ENCODE results near the gene KCNE4.

Gene KCNE4

DNA sequence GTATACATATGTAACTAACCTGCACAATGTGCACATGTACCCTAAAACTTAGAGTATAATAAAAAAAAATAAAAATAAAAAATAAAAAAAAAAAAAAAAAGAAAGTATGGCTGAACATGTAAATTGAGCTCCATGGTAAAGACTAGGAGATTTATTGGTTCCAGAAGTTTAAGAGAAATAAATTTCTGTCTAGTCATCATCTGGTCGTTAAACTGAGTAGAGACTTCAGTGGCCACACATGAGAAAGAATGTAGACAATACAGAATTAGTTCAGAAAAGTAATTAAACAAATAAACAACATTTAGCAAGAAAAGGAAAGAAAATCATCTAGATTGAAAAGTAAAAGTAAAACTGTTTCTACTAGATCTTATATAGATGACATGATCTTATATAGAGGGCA, 12.4 kb upstream of the KCNE4 start:
- in situ Hi-C loops (cut with HindIII; ENCODE audit: low sequenced_read_pairs), result no loop called here

DNA sequence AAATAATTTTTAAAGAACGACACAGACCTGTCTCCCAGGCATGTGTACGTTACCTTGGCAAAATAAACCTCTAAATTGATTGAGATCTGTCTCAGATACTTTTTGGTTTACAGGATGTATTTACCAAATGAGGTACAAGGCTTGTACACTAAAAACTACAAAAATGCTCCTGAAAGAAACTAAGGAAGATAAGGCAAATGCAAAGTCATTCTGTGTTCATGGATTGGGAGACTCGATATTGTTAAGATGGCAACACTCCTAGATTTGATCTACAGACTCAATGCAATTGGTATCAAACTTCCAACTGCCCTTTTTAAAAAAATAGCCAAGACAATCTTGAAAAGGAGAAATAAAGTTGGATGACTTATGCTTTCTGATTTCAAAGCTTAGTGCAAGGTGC, 11.5 kb upstream of the KCNE4 start:
- in situ Hi-C loops (cut with HindIII; ENCODE audit: low sequenced_read_pairs), result no loop called here

DNA sequence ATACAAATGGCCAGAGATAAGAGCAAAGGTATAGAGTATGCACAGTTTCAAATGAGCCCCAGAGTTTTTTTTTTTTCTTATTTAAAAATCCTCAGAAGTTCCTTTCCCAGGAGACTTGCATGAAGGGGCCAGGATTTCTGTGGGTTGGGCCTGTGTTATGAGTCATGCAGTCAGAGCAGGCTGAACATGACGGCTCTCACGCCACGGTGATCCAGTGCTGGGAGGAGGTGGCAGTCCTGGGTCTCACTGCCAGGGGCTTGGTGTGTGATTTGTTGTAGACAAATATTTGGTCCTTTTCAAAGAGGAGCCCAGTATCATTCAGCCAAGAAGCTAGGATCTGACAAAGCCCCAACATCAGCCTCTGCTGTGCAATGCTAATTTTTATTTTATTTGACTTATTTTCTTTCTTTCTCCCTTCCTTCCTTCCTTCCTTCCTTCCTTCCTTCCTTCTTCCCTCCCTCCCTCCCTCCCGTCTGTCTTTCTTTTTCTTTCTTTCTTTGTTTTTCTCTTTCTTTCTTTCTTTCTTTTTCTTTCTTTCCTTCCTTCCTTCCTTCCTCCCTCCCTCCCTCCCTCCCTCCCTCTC, 10.4 kb upstream of the KCNE4 start:
- in situ Hi-C loops (cut with HindIII; ENCODE audit: low sequenced_read_pairs), result no loop called here

DNA sequence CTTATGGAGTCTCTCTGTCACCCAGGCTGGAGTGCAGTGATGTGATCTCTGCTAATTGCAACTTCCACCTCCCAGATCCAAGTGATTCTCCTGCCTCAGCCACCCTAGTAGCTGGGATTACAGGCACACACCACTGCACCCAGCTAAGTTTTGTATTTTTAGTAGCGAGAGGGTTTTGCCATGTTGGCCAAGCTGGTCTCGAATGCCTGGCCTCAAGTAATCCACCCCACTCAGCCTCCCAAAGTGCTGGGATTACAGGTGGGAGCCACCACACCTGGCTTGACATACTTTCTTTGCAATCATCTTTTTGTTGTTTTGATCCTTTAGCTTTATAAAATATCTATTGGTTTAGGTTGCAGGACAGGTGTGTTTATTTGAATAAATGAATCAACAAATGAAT, 9.7 kb upstream of the KCNE4 start:
- in situ Hi-C loops (cut with HindIII; ENCODE audit: low sequenced_read_pairs), result no loop called here

DNA sequence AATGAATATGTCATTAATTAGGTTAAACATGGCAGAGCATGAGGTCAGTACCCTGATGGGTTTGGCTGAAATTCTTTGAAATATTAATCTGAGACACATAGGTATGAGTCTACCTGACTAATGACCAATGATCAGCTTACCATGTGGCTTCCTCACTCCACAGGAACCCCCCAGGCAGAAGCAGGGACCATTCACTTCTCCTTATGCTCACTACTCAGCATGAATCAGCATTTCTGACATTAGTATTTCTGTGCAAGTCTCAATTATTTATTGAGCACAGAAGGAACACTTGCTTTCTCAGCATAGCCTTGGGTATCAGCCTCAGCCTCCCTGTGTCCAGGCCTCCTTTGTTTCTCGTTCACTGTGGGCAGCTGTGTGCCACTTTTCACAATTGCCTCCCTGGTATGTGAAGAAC, 9.3 kb upstream of the KCNE4 start:
- in situ Hi-C loops (cut with HindIII; ENCODE audit: low sequenced_read_pairs), result no loop called here

DNA sequence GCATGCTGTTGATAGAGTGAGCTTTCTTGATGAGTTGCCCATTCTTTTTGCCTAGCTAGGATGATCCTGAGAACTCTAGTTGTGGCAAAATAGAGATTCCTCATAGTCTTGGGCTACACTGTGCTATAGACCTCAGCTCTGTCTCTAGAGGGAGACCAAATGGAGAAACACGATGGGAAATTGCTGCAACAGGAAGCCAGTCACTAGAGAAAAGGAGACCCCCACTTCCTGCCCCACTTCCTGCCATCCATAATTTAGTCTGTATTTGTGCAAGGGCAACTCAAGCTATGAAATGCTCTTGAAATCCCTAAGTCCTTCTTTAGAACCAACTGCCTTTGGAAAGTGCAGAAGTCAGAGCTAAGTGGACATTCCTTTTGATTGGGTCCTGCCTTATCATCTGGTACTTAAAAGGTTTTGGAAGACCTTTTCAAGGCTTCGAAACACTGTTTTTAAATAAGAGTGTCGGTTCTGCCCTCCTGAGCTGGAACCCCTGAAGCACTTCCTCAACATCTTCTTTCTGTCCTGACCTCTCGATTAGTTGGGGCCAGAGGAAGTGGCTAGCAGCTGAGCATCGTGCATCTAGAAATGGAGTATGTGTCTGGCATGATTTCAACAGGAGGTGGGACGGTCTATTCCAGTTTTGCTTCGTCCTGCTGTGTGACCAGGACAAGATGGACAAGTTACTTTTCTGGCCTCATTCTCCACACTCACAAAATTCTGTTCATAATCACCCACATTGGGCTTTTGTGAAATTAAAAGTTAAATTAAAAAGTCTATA, 8.6 kb upstream of the KCNE4 start:
- in situ Hi-C loops (cut with HindIII; ENCODE audit: low sequenced_read_pairs), result no loop called here

DNA sequence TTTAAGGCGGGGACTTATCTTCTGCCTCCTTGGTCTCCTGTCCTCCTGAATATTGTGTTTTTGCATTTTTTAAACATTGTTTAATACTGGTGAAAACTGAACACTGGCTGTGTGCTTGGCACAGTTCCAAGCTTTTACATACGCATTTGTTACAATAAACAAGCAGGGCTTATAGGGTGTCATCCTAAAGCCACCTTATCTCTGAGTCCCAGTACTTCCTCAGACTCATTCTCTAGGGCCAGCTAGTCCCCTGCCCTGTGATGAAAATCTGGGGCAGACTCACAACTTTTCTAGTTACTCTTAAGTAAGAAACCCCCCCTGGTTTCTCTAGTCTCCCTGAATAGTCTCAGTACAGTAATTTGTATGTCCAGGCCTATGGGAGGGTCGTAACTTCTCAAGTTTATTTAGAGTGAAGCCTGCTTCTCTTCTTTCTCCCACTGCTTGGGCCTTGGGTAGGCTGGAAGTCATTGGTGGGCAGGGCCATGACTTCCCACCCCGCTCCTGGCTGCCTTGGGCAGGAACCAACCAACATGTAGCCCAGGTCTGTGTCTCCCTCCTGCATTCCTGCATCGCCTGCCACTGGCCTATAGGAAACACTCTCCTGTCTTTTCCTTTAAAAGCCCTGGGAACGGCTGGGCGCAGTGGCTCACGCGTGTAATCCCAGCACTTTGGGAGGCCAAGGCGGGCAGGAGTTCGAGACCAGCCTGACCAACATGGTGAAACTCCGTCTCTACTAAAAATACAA, 7.7 kb upstream of the KCNE4 start:
- in situ Hi-C loops (cut with HindIII; ENCODE audit: low sequenced_read_pairs), result no loop called here

DNA sequence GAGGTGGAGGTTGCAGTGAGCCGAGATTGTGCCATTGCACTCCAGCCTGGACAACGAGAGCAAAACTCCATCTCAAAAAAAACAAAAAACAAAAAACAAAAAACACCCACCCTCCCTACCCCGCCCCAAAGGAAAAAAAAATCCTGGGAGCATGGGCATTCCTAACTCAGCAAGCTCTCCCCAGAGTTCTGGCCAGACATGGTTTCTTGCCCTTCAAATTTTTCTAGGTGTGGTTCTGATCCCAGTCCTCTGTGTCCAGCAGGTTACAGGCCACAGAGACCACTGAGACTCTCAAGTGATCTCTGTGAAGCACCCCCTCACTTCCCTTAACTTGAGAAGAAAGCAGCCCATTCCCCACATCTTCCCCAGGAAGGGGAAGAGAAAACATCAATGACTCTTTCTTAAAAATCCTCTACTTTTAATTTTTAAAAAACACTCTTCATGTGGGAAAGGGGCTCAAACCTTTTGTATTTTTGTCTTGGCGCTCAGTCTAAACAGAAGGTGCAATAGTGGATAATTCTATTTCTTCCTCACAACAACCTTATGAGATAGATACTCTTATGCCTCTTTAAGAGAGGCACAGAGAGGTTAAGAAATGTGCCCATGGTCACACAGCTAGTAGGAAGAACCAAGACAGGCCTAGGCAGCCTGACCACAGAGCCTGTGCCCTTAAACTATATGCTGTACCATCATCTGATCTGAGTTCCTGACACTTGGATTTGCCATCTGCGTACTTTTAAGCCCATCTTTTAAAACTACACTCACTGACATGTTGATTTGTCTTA, 6.9 kb upstream of the KCNE4 start:
- in situ Hi-C loops (cut with HindIII; ENCODE audit: low sequenced_read_pairs), result no loop called here

DNA sequence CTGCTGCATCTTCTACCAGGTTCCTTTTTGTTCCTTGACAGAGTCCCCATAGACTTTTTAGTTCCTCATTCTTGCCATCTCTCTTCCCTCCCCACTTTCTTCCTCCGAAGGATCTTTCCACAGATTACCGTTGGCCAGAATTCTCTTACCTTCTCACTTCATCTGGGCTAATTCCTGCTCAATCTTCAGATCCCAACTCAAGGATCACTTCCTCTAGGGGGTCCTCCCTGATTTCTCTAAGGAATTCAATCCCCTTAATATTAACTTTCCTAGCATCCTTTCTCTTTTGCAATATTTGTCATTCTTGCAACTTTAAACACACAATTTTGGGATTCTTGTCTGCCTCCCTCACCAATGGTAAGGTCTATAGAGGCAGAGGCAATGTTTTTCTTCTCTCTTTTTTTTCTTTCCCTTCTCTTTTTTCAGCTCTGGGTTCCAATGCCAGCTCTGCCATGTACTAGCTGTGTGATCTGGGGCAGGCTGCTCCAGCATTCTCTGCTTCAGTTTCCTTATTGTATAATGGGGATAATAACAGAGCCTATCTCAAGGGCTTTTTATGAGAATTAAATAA, 5.4 kb upstream of the KCNE4 start:
- in situ Hi-C loops (cut with HindIII; ENCODE audit: low sequenced_read_pairs), result no loop called here

DNA sequence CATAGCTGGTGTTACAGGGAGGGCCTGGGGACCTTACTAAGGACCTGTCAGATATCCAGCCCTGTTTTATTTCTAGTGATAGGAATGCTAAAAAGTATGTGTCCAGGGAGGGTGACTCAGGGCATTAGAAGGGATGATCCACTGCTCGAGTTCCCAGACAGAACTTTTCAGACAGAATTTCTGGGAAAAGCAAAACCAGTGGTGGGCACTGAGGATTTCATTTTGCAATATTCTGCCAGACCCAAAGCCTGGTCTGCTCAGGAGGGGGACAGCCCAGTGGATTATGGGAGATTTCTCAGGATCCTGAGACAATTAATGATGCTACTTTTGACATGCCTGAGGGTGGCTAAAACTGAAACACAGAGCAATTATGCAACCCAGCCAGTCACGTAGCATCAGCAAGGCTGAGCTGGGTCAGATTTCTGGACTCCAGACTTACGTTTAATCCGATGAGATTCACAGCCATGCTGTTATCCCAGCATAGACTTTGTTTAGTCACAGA, 4.7 kb upstream of the KCNE4 start:
- in situ Hi-C loops (cut with HindIII; ENCODE audit: low sequenced_read_pairs), result no loop called here

DNA sequence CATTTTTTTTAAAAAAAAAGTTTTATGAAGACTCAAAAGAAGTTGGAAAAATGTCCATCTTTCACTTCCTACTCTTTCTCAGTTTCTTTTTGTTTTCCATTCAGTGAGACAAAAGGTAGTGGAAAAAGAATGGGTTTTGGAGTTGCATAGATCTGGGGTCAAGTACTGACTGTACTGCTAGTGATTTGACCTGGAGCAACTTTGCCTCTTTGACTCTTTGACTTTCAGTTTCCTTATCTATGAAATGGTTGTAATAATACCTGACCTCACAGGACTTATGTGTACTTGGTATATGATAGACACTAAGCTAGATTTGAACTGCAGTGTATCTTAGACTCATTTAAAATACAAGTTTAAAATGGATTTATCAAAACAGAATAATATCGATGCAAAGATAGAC, 3.5 kb upstream of the KCNE4 start:
- in situ Hi-C loops (cut with HindIII; ENCODE audit: low sequenced_read_pairs), result no loop called here

DNA sequence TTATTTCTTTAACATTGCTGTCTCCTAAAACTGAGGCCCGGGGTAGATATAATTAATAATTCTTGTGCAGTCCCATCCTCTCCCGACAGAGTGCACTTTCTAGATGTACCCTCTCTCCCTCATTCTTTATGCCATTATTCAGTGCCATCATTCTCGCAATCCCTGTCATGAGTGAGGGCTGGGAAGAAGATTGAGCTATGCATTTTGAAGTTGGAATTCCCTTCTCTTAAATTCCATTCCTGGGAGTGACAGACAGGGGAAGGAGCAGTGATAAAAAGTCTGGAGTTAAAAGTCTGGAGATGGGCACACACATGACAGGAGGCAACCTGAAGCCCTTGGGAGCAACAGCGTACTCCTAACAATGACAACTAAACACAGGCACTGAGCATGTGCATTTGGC, 2.6 kb upstream of the KCNE4 start:
- in situ Hi-C loops (cut with HindIII; ENCODE audit: low sequenced_read_pairs), result no loop called here

DNA sequence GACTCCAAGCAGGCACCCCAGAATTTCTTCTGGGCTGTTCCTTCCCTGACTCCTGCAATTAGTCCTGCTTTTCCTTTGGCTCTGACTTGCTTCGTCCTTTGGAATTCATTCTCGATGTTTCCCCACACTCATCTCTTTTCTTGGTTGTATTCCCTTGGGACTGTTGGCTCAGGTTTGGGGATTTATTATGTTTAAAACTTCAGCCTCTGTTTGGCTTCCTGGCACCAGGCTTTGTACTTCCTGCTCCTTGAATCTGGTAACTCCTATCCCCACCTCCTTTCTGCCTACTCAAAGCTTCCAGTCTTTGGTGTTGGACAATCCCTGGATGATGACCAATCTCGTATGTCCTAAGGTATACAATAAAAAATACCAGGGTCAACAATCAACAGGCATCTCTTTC, 1.8 kb upstream of the KCNE4 start:
- in situ Hi-C loops (cut with HindIII; ENCODE audit: low sequenced_read_pairs), result no loop called here

DNA sequence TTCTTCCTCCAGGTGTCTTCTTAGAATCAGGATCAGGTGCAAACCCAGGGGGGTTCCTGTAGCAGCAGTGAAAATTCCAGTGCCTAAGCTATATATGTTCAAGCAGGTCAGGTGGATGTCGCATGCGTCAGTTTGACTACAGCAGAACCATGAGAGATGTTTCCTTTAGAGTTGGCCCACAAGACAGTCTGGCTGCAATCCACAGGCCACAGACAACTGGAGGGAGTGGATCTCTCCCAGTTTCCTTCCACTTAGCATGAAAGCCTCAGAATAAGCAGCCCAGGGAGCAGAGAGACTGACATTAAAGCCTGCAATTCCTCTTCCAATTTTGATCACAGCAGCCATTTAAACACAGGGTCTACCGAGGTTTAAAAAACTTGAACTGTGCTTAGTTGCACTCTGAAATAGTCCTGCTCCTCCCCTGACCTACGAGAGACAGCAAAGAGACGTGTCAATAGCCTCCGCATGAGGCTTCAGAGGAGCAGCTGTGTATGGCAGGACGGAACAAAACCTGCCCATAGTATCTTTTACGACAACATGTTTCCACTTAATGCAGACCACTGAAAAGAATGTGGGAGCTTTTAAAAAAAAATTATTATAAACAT, 988 bp upstream of the KCNE4 start:
- in situ Hi-C loops (cut with HindIII; ENCODE audit: low sequenced_read_pairs), result no loop called here

DNA sequence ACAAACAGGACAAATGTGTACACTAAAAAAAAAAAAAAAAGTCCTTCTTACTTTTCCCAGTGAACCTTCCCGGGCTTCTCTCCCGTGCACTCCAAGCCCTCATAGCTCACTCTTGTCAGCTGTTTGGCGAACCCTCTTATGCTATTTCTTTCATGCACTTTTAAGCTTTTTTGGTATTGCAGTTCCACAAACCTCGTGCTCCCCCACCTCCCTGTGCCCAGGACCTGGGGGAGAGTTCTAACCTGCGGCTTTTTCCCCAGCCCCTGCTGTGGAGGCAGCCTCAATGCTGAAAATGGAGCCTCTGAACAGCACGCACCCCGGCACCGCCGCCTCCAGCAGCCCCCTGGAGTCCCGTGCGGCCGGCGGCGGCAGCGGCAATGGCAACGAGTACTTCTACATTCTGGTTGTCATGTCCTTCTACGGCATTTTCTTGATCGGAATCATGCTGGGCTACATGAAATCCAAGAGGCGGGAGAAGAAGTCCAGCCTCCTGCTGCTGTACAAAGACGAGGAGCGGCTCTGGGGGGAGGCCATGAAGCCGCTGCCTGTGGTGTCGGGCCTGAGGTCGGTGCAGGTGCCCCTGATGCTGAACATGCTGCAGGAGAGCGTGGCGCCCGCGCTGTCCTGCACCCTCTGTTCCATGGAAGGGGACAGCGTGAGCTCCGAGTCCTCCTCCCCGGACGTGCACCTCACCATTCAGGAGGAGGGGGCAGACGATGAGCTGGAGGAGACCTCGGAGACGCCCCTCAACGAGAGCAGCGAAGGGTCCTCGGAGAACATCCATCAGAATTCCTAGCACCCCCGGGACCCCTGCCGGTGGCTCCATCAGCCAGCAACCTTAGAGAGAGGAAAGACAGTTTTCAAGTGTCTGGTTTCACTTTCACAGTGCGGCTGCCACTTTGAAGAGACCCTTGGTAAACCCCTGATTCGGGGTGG, 826 bp downstream of the KCNE4 start:
- in situ Hi-C loops (cut with HindIII; ENCODE audit: low sequenced_read_pairs), result no loop called here

DNA sequence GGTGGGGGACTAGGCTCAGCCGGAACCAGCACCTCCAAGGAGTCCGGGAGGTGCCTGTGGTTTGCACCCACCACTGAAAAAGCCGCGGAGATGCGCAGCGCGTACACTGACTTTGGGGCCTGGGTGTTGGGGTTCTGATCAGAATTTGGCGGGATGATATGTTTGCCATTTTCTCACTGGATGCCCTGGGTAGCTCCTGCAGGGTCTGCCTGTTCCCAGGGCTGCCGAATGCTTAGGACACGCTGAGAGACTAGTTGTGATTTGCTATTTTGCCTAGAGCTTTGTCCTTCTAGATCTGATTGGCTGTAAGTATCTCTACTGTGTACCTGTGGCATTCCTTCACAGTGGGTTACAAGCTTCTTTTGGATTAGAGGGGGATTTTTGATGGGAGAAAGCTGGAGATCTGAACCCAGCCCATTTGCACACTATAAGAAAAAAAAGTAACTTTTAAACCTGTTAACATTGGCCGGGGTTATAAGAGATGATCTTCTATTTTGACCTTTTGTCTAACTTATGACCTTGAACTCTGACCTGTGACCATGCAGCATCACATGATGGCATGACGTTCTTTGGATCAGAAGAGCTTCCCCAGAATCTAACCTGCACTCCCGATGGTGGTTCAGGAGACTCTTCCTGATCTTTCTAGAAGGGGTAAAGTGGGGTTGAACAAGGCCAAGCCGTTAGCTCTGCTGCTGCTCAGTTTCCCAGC, 1.6 kb downstream of the KCNE4 start:
- in situ Hi-C loops (cut with HindIII; ENCODE audit: low sequenced_read_pairs), result no loop called here

DNA sequence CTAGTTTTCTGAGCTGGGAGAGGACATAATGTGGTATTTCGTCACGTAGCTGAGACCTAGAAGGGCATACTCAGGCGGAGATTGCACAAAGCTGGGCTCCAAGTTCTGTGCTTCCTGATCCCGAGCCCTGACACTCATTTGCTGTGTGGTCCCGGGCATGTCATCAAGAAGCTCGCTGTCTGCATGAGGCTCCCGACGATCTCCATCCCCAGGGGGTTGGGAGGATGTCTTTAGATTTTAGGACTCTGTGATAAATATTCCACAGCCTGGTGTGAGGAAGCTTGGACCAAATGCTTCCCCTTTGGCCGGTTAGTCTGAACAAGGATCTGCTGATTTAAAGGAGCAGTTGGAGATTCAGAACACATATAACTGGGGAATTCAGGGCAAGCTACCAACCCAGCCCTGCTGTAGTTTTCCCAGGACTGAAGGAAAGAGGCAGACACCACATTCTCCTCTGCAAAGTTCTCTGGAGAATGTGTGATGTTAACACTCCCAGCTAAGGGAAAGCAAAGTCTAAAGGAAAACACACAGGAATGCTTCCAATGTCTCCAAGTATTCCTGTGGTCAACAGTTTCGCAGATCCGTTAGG, 2.3 kb downstream of the KCNE4 start:
- in situ Hi-C loops (cut with HindIII; ENCODE audit: low sequenced_read_pairs), result no loop called here

DNA sequence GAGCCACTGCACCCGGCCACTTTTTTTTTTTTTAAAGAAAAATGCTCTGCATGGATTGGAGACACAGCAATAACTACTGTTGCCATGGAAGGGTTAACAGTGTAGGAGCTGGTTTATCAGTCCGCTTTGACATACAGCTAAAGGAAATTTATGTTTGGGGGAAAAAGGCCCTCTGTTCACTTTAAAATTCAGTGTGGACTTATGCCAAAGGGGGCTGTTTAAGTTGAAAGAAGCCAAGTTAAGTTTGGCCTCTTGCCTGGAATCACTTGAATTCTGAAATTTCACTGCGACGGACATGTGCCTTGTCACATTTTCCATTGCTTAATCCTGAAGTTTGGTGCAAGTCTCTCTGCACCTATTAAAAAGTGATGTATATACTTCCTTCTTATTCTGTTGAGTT, 3.1 kb downstream of the KCNE4 start:
- in situ Hi-C loops (cut with HindIII; ENCODE audit: low sequenced_read_pairs), result no loop called here

Data from DLD1 (cell line).